Neural crest cell (in vitro differentiated cells): ENCODE measurements around the gene VDAC2. TPM values are rescaled to one million over a fixed set of nuclear protein-coding genes. Genes with fewer than 3 reads are reported as not detected.
"Not testable (repeated sequence)": the region's sequence is repeated elsewhere in the genome, so short reads cannot be mapped to it uniquely, and the experiment has no call there.

Source experiments
- DNase-seq: peaks from one replicate; pipeline ENCODE4 v3.0.0; 2021; ENCODE audit warnings: low read depth, mixed read lengths, low spot score
- H3K27ac Mint-ChIP-seq: one replicate; pipeline ENCODE4 v1.8.0; 2021; ENCODE audit warnings: mild to moderate bottlenecking, mixed read lengths; ENCODE audit not compliant: unreplicated experiment
- H3K27me3 Mint-ChIP-seq: 2 replicates; pipeline ENCODE4 v1.8.0; 2021; ENCODE audit warnings: low read depth, mild to moderate bottlenecking, mixed read lengths
- H3K36me3 Mint-ChIP-seq: 2 replicates; pipeline ENCODE4 v1.8.0; 2021; ENCODE audit warnings: low read depth, mild to moderate bottlenecking, mixed read lengths
- H3K4me1 Mint-ChIP-seq: 2 replicates; pipeline ENCODE4 v1.8.0; 2021; ENCODE audit warnings: mixed read lengths
- H3K4me3 Mint-ChIP-seq: one replicate; pipeline ENCODE4 v1.8.0; 2021; ENCODE audit warnings: mild to moderate bottlenecking, mixed read lengths
- H3K9me3 Mint-ChIP-seq: 2 replicates; pipeline ENCODE4 v1.8.0; 2021; ENCODE audit warnings: mixed read lengths
- CTCF ChIP-seq: fragments of 200-600 bp; sonication (generic); conservative IDR thresholded peaks from 2 replicates; pipeline ENCODE4 v1.5.0; 2021; ENCODE audit warnings: antibody characterized with exemption, mild to moderate bottlenecking
- total RNA-seq: library from RNA; stranded (reverse); gene quantifications from 2 replicates; pipeline ENCODE4 v1.2.1, GENCODE V29; 2021

The VDAC2 gene
- total RNA-seq, 1 donor from 2014 or later = 202 TPM

- Mint-ChIP-seq H3K4me1 (peaks cover 26% of the 10 kb centered on the region), H3K9me3 (peaks cover 2% of the 10 kb centered on the region), H3K36me3 (peaks cover 3% of the 10 kb centered on the region), H3K27ac (peak overlapping the region; percentile 58), H3K4me3 (no peak overlapping the region), H3K27me3 (no peaks in the 10 kb centered on the region)
- no peak for DNase-seq
- no peak for TF ChIP-seq CTCF
Observed at GRCh38 chr10:75195035-75195763, 15.4 kb upstream of the VDAC2 start.

- H3K36me3 Mint-ChIP-seq = peaks cover 3% of the 10 kb centered on the region
- peak overlapping the region; percentile 76 for H3K27ac Mint-ChIP-seq
- no peak overlapping the region for H3K4me3 Mint-ChIP-seq
- DNase-seq = no peak
- peaks cover 22% of the 10 kb centered on the region for H3K4me1 Mint-ChIP-seq
- no peak for TF ChIP-seq CTCF
- no peaks in the 10 kb centered on the region for H3K27me3 Mint-ChIP-seq
- peaks cover 2% of the 10 kb centered on the region for H3K9me3 Mint-ChIP-seq
Observed at GRCh38 chr10:75197066-75197465, 13.5 kb upstream of the VDAC2 start.

GRCh38 chr10:75197906-75198305 lies 12.7 kb upstream of the VDAC2 start:
- peaks cover 2% of the 10 kb centered on the region for H3K9me3 Mint-ChIP-seq

GRCh38 chr10:75199949-75200348 lies 10.6 kb upstream of the VDAC2 start:
- H3K36me3 Mint-ChIP-seq, H3K27me3 Mint-ChIP-seq: not testable (repeated sequence)

More at GRCh38 chr10:75197906-75198305, 12.7 kb upstream of the VDAC2 start:
- TF ChIP-seq CTCF = no peak
- no peak overlapping the region for H3K4me3 Mint-ChIP-seq
- no peaks in the 10 kb centered on the region for H3K27me3 Mint-ChIP-seq
- H3K36me3 Mint-ChIP-seq = peaks cover 3% of the 10 kb centered on the region
- peaks cover 21% of the 10 kb centered on the region for H3K4me1 Mint-ChIP-seq
- no peak for DNase-seq
- peak overlapping the region; percentile 1 for H3K27ac Mint-ChIP-seq

GRCh38 chr10:75201793-75202307 lies 8.7 kb upstream of the VDAC2 start:
- Mint-ChIP-seq H3K27me3 (no peaks in the 10 kb centered on the region), H3K9me3 (no peaks in the 10 kb centered on the region), H3K4me3 (no peak overlapping the region), H3K36me3 (no peaks in the 10 kb centered on the region), H3K4me1 (peaks cover 14% of the 10 kb centered on the region), H3K27ac (peak overlapping the region; percentile 69)
- no peak for TF ChIP-seq CTCF
- no peak for DNase-seq

More at GRCh38 chr10:75199949-75200348, 10.6 kb upstream of the VDAC2 start:
- peaks cover 17% of the 10 kb centered on the region for H3K4me1 Mint-ChIP-seq
- not testable (repeated sequence) for H3K27ac Mint-ChIP-seq, DNase-seq, H3K4me3 Mint-ChIP-seq, H3K9me3 Mint-ChIP-seq
